GM23338 (cell line): ENCODE results near the gene CACNA2D3.
A peak's percentile ranks its signal among the peaks of the same experiment; 100 is the strongest.

Experiments
- CREB1 ChIP-seq: fragments of 250-450 bp; sonication (Bioruptor Pico); IDR thresholded peaks from 2 replicates; pipeline ENCODE4 v1.5.0; 2020; ENCODE audit warnings: low read depth, mild to moderate bottlenecking, moderate library complexity
- CTCF ChIP-seq, 2 experiments: fragments of 200-600 bp in 1 of 2; sonication (generic) in 1 of 2; conservative IDR thresholded peaks; 2 replicates each; pipeline versions ENCODE4 v1.5.1 to v1.6.1; 2016 to 2017; ENCODE audit warnings: antibody characterized with exemption in 2 of 2, low read depth in 2 of 2, mild to moderate bottlenecking in 2 of 2, moderate library complexity in 1 of 2
- EZH2 ChIP-seq: fragments of 200-600 bp; sonication (generic); IDR thresholded peaks from one replicate; pipeline ENCODE4 v1.8.0; 2017; ENCODE audit warnings: antibody characterized with exemption, mild to moderate bottlenecking, low read depth; ENCODE audit not compliant: unreplicated experiment
- EZH2phosphoT487 ChIP-seq: fragments of 200-600 bp; sonication (generic); IDR thresholded peaks from one replicate; pipeline ENCODE4 v1.8.1; 2018; ENCODE audit warnings: antibody characterized with exemption; ENCODE audit not compliant: unreplicated experiment
- JUNB ChIP-seq: IDR thresholded peaks from one replicate; pipeline ENCODE4 v1.6.1; 2016; ENCODE audit warnings: antibody characterized with exemption; ENCODE audit not compliant: unreplicated experiment
- NANOG ChIP-seq: IDR thresholded peaks from 2 replicates; pipeline ENCODE4 v1.6.1; 2016; ENCODE audit warnings: antibody characterized with exemption, borderline replicate concordance
- POLR2AphosphoS5 ChIP-seq: IDR thresholded peaks from 2 replicates; pipeline ENCODE4 v1.6.1; 2016; ENCODE audit warnings: antibody characterized with exemption, low read depth
- REST ChIP-seq: IDR thresholded peaks from one replicate; pipeline ENCODE4 v1.6.1; 2018; ENCODE audit warnings: antibody characterized with exemption; ENCODE audit not compliant: unreplicated experiment
- STAT1 ChIP-seq: IDR thresholded peaks from one replicate; pipeline ENCODE4 v1.6.1; 2016; ENCODE audit warnings: antibody characterized with exemption; ENCODE audit not compliant: unreplicated experiment
- ZNF331 ChIP-seq: fragments of 250-450 bp; sonication (Bioruptor Pico); IDR thresholded peaks from 2 replicates; pipeline ENCODE4 v1.5.0; 2020; ENCODE audit warnings: low read depth, mild to moderate bottlenecking, moderate library complexity
- TF ChIP-seq, protein P1 (sequence below): IDR thresholded peaks from 2 replicates; pipeline ENCODE4 v1.6.1; 2016; ENCODE audit warnings: antibody characterized with exemption
- TF ChIP-seq, protein P2 (sequence below): fragments of 250-450 bp; sonication (Bioruptor Pico); IDR thresholded peaks from 2 replicates; pipeline ENCODE4 v1.5.0; 2020; ENCODE audit warnings: mild to moderate bottlenecking, moderate library complexity

- TF ChIP-seq EZH2phosphoT487 (no peak), EZH2 (no peak), CTCF (conservative IDR thresholded peaks at IDR 0.05; ENCODE audit: low read depth in 2 of 2) (peak; percentile 76 to 86), ZNF331 (CRISPR knock-in tag) (no peak), REST (no peak), POLR2AphosphoS5 (no peak), JUNB (no peak), CREB1 (CRISPR knock-in tag) (no peak), STAT1 (no peak), NANOG (no peak)
- TF ChIP-seq, protein P1, sequence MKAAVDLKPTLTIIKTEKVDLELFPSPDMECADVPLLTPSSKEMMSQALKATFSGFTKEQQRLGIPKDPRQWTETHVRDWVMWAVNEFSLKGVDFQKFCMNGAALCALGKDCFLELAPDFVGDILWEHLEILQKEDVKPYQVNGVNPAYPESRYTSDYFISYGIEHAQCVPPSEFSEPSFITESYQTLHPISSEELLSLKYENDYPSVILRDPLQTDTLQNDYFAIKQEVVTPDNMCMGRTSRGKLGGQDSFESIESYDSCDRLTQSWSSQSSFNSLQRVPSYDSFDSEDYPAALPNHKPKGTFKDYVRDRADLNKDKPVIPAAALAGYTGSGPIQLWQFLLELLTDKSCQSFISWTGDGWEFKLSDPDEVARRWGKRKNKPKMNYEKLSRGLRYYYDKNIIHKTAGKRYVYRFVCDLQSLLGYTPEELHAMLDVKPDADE: no peak
- TF ChIP-seq, protein P2, sequence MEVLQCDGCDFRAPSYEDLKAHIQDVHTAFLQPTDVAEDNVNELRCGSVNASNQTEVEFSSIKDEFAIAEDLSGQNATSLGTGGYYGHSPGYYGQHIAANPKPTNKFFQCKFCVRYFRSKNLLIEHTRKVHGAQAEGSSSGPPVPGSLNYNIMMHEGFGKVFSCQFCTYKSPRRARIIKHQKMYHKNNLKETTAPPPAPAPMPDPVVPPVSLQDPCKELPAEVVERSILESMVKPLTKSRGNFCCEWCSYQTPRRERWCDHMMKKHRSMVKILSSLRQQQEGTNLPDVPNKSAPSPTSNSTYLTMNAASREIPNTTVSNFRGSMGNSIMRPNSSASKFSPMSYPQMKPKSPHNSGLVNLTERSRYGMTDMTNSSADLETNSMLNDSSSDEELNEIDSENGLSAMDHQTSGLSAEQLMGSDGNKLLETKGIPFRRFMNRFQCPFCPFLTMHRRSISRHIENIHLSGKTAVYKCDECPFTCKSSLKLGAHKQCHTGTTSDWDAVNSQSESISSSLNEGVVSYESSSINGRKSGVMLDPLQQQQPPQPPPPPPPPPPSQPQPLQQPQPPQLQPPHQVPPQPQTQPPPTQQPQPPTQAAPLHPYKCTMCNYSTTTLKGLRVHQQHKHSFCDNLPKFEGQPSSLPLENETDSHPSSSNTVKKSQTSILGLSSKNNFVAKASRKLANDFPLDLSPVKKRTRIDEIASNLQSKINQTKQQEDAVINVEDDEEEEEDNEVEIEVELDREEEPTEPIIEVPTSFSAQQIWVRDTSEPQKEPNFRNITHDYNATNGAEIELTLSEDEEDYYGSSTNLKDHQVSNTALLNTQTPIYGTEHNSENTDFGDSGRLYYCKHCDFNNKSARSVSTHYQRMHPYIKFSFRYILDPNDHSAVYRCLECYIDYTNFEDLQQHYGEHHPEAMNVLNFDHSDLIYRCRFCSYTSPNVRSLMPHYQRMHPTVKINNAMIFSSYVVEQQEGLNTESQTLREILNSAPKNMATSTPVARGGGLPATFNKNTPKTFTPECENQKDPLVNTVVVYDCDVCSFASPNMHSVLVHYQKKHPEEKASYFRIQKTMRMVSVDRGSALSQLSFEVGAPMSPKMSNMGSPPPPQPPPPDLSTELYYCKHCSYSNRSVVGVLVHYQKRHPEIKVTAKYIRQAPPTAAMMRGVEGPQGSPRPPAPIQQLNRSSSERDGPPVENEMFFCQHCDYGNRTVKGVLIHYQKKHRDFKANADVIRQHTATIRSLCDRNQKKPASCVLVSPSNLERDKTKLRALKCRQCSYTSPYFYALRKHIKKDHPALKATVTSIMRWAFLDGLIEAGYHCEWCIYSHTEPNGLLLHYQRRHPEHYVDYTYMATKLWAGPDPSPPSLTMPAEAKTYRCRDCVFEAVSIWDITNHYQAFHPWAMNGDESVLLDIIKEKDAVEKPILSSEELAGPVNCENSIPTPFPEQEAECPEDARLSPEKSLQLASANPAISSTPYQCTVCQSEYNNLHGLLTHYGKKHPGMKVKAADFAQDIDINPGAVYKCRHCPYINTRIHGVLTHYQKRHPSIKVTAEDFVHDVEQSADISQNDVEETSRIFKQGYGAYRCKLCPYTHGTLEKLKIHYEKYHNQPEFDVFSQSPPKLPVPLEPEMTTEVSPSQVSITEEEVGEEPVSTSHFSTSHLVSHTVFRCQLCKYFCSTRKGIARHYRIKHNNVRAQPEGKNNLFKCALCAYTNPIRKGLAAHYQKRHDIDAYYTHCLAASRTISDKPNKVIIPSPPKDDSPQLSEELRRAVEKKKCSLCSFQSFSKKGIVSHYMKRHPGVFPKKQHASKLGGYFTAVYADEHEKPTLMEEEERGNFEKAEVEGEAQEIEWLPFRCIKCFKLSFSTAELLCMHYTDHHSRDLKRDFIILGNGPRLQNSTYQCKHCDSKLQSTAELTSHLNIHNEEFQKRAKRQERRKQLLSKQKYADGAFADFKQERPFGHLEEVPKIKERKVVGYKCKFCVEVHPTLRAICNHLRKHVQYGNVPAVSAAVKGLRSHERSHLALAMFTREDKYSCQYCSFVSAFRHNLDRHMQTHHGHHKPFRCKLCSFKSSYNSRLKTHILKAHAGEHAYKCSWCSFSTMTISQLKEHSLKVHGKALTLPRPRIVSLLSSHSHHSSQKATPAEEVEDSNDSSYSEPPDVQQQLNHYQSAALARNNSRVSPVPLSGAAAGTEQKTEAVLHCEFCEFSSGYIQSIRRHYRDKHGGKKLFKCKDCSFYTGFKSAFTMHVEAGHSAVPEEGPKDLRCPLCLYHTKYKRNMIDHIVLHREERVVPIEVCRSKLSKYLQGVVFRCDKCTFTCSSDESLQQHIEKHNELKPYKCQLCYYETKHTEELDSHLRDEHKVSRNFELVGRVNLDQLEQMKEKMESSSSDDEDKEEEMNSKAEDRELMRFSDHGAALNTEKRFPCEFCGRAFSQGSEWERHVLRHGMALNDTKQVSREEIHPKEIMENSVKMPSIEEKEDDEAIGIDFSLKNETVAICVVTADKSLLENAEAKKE (CRISPR knock-in tag): no peak
Observed at GRCh38 chr3:54374214-54374852, 252.0 kb downstream of the CACNA2D3 start.
